ENCODE results near the gene PLIN4. TPM values are rescaled to one million over a fixed set of nuclear protein-coding genes. Genes with fewer than 3 reads are reported as not detected.

The PLIN4 gene
- total RNA-seq, 1 donor from 2014 or later, result 0.64 TPM

- no peak for DNase-seq (ENCODE audit: low read depth in 2 of 2)
These were observed 25.8 kb downstream of the PLIN4 start for GRCh38 chr19:4492337-4493103.

- no peak for DNase-seq (ENCODE audit: low read depth in 2 of 2)
These were observed 26.8 kb downstream of the PLIN4 start for GRCh38 chr19:4491446-4491845.

- DNase-seq (ENCODE audit: low read depth in 2 of 2), result no peak
These were observed 29.8 kb downstream of the PLIN4 start for GRCh38 chr19:4488496-4488895.

GRCh38 chr19:4487572-4487971 is 30.7 kb downstream of the PLIN4 start:
- DNase-seq (ENCODE audit: low read depth in 2 of 2), result no peak

- DNase-seq (ENCODE audit: low read depth in 2 of 2), result no peak
These were observed 34.9 kb downstream of the PLIN4 start for GRCh38 chr19:4483385-4483784.

GRCh38 chr19:4482721-4483364 is 35.4 kb downstream of the PLIN4 start:
- no peak for DNase-seq (ENCODE audit: low read depth in 2 of 2)

- no peak for DNase-seq (ENCODE audit: low read depth in 2 of 2)
These were observed 41.1 kb downstream of the PLIN4 start for GRCh38 chr19:4477034-4477801.

GRCh38 chr19:4474514-4475022 is 43.7 kb downstream of the PLIN4 start:
- DNase-seq (ENCODE audit: low read depth in 2 of 2), result peak; percentile 36 to 74

- DNase-seq (ENCODE audit: low read depth in 2 of 2), result no peak
These were observed 44.3 kb downstream of the PLIN4 start for GRCh38 chr19:4473763-4474513.

GRCh38 chr19:4473011-4473762 is 45.1 kb downstream of the PLIN4 start:
- no peak for DNase-seq (ENCODE audit: low read depth in 2 of 2)

GRCh38 chr19:4472174-4472974 is 45.9 kb downstream of the PLIN4 start, which contains the start of gene HDGFL2:
TSS of gene HDGFL2 (plus strand) at chr19:4472297. CDS start at chr19:4472351, 54 bp downstream.
- DNase-seq (ENCODE audit: low read depth in 2 of 2), result no peak

GRCh38 chr19:4471403-4472173 is 46.7 kb downstream of the PLIN4 start:
- peak; percentile 100 for DNase-seq (ENCODE audit: low read depth in 2 of 2)

- DNase-seq (ENCODE audit: low read depth in 2 of 2), result no peak
These were observed 50.5 kb downstream of the PLIN4 start for GRCh38 chr19:4467835-4468234.

GRCh38 chr19:4464815-4465581 is 53.3 kb downstream of the PLIN4 start:
- no peak for DNase-seq (ENCODE audit: low read depth in 2 of 2)

GRCh38 chr19:4457654-4458395 is 60.5 kb downstream of the PLIN4 start, which contains the start of gene UBXN6:
TSS of gene UBXN6 (minus strand) at chr19:4457794. CDS start at chr19:4457697, 97 bp downstream.
- DNase-seq (ENCODE audit: low read depth in 2 of 2), result peak; percentile 97 to 99

GRCh38 chr19:4456843-4457653 is 61.2 kb downstream of the PLIN4 start:
- DNase-seq (ENCODE audit: low read depth in 2 of 2), result peak; percentile 41 to 84
